Prostate gland (tissue), 2 donors: Measurements from ENCODE around the gene PRCD.

Experiments used
- CTCF ChIP-seq, 4 experiments: fragments of 200-600 bp in 2 of 4; fragments of 450-650 bp in 2 of 4; sonication (generic) in 2 of 4; IDR thresholded peaks; 1 replicate in 3 of 4; 2 replicates in 1 of 4; pipeline ENCODE4 v1.5.1; 2016 to 2019; ENCODE audit warnings: antibody characterized with exemption in 4 of 4, mild to moderate bottlenecking in 2 of 4, moderate library complexity in 2 of 4
- POLR2A ChIP-seq: fragments of 450-650 bp; IDR thresholded peaks from one replicate; pipeline ENCODE4 v1.6.1; 2016; ENCODE audit warnings: antibody characterized with exemption, mild to moderate bottlenecking
- POLR2AphosphoS5 ChIP-seq: sonication (generic); formaldehyde crosslinking; IDR thresholded peaks from one replicate; pipeline ENCODE4 v1.6.1; 2017; ENCODE audit warnings: antibody characterized with exemption

- TF ChIP-seq CTCF (IDR thresholded peaks at IDR 0.05) (no peak), POLR2A (no peak), POLR2AphosphoS5 (no peak)
Observed at GRCh38 chr17:76491271-76492122, 48.3 kb upstream of the PRCD start.
